ENCODE data around the gene GNAT1. TPM values are rescaled to one million over a fixed set of nuclear protein-coding genes. Genes with fewer than 3 reads are reported as not detected.

The GNAT1 gene
- total and polyA plus RNA-seq, 2 experiments from 2014 or later: not detected

DNA sequence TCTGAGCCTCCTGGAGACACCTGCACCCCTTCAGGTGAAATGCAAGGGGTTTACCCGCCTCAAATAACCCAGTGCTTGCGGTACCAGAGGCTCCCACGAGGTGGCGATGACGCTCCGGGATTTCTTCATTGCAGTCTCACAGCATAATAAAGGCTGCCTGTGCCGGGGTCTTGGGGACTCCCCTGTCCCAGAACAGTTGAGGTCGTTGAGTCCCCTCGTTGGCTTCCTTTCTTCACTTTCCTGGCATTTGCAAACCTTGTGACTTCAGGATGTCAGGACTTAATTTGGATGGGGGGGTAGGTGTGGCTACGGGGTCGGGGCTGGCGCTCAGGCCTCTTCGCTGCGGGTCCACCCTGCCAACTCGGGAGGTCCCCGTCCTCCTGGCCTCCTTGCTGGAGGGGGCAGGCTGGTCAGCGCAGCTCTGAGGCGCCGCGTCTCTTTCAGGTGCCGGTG, 1.3 kb downstream of the GNAT1 start:
- Histone ChIP-seq H3K27me3 (replicated peaks; ENCODE audit: insufficient read depth) (peaks cover 22% of the 10 kb centered on the region), H3K4me3 (no peak overlapping the region), H3K9me2 (ENCODE audit: insufficient read depth) (no peaks in the 10 kb centered on the region), H3K9me3 (ENCODE audit: low read depth) (no peaks in the 10 kb centered on the region), H2AFZ (no peak overlapping the region), H3K4me2 (ENCODE audit: unreplicated experiment) (no peak overlapping the region), H3F3A (ENCODE audit: insufficient read depth) (no peaks in the 10 kb centered on the region), H3K9ac (no peak overlapping the region), H3K36me3 (ENCODE audit: low read depth) (no peaks in the 10 kb centered on the region), H3K79me2 (ENCODE audit: insufficient read depth) (no peaks in the 10 kb centered on the region), H4K20me1 (ENCODE audit: insufficient read depth) (no peaks in the 10 kb centered on the region), H3K27ac (no peak overlapping the region), H3K4me1 (ENCODE audit: insufficient read depth) (no peaks in the 10 kb centered on the region)
- 1 to 2% methylated on average over 20 to 21 of the region's 21 CpGs for WGBS, 2 experiments (ENCODE audit: low coverage in 1 of 2, low lambda C conversion rate in 2 of 2, missing lambda C conversion rate in 2 of 2)
- in situ Hi-C loops (cut with MboI): no loop called here
- peak; percentile 55 for DNase-seq
- TF ChIP-seq EZH2 (IDR thresholded peaks at IDR 0.05; ENCODE audit: insufficient read depth, poor library complexity, severe bottlenecking): no peak
- no peak for TF ChIP-seq EZH2phosphoT487 (IDR thresholded peaks at IDR 0.05; ENCODE audit: insufficient read depth, low read depth)

DNA sequence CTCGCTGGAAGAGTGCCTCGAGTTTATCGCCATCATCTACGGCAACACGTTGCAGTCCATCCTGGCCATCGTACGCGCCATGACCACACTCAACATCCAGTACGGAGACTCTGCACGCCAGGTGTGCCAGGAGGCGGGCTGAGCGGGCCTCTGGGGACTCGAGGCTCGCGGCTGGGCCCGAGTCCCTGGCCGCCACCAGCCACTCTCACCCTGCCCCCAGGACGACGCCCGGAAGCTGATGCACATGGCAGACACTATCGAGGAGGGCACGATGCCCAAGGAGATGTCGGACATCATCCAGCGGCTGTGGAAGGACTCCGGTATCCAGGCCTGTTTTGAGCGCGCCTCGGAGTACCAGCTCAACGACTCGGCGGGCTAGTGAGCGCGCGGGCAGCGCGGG, 1.9 kb downstream of the GNAT1 start:
- H3K9ac ChIP-seq: no peak overlapping the region
- H3K27ac ChIP-seq: no peak overlapping the region
- H2AFZ ChIP-seq: no peak overlapping the region
- H3K9me3 ChIP-seq (ENCODE audit: low read depth): no peaks in the 10 kb centered on the region
- 9 to 10% methylated on average over 28 to 31 of the region's 36 CpGs for WGBS, 2 experiments (ENCODE audit: low coverage in 1 of 2, low lambda C conversion rate in 2 of 2, missing lambda C conversion rate in 2 of 2)
- H3K9me2 ChIP-seq (ENCODE audit: insufficient read depth): no peaks in the 10 kb centered on the region
- peaks cover 26% of the 10 kb centered on the region for H3K27me3 ChIP-seq (replicated peaks; ENCODE audit: insufficient read depth)
- TF ChIP-seq EZH2phosphoT487 (IDR thresholded peaks at IDR 0.05; ENCODE audit: insufficient read depth, low read depth) (no peak), EZH2 (IDR thresholded peaks at IDR 0.05; ENCODE audit: insufficient read depth, poor library complexity, severe bottlenecking) (no peak)
- no peaks in the 10 kb centered on the region for H3K36me3 ChIP-seq (ENCODE audit: low read depth)
- H3K4me2 ChIP-seq (ENCODE audit: unreplicated experiment): no peak overlapping the region
- H3K4me1 ChIP-seq (ENCODE audit: insufficient read depth): no peaks in the 10 kb centered on the region
- no peaks in the 10 kb centered on the region for H3F3A ChIP-seq (ENCODE audit: insufficient read depth)
- H3K79me2 ChIP-seq (ENCODE audit: insufficient read depth): no peaks in the 10 kb centered on the region
- peak; percentile 28 for DNase-seq
- no peaks in the 10 kb centered on the region for H4K20me1 ChIP-seq (ENCODE audit: insufficient read depth)
- H3K4me3 ChIP-seq: no peak overlapping the region
- in situ Hi-C loops (cut with MboI): no loop called here

DNA sequence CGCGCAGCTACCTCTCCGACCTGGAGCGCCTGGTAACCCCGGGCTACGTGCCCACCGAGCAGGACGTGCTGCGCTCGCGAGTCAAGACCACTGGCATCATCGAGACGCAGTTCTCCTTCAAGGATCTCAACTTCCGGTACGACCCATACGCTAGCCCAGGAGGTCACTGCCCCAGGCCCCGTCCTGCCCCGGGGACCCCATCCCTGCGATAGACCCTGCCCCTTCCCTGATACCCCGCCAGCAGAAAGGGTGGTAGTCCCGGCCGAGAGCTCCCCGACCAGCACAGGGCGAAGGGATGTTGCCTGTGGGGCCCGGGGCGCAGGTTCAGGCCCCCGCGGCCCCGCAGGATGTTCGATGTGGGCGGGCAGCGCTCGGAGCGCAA, 2.3 kb downstream of the GNAT1 start:
- H4K20me1 ChIP-seq (ENCODE audit: insufficient read depth): no peaks in the 10 kb centered on the region
- in situ Hi-C loops (cut with MboI): no loop called here
- H3K4me1 ChIP-seq (ENCODE audit: insufficient read depth): no peaks in the 10 kb centered on the region
- no peak overlapping the region for H2AFZ ChIP-seq
- H3K79me2 ChIP-seq (ENCODE audit: insufficient read depth): no peaks in the 10 kb centered on the region
- H3K36me3 ChIP-seq (ENCODE audit: low read depth): no peaks in the 10 kb centered on the region
- DNase-seq: no peak
- no peaks in the 10 kb centered on the region for H3K9me3 ChIP-seq (ENCODE audit: low read depth)
- H3K4me2 ChIP-seq (ENCODE audit: unreplicated experiment): no peak overlapping the region
- WGBS, 2 experiments (ENCODE audit: low coverage in 1 of 2, low lambda C conversion rate in 2 of 2, missing lambda C conversion rate in 2 of 2): 10 to 14% methylated on average over 21 to 32 of the region's 34 CpGs
- no peaks in the 10 kb centered on the region for H3F3A ChIP-seq (ENCODE audit: insufficient read depth)
- H3K4me3 ChIP-seq: no peak overlapping the region
- no peaks in the 10 kb centered on the region for H3K9me2 ChIP-seq (ENCODE audit: insufficient read depth)
- no peak overlapping the region for H3K9ac ChIP-seq
- TF ChIP-seq EZH2phosphoT487 (IDR thresholded peaks at IDR 0.05; ENCODE audit: insufficient read depth, low read depth) (no peak), EZH2 (IDR thresholded peaks at IDR 0.05; ENCODE audit: insufficient read depth, poor library complexity, severe bottlenecking) (peak; percentile 35)
- no peak overlapping the region for H3K27ac ChIP-seq
- peaks cover 31% of the 10 kb centered on the region for H3K27me3 ChIP-seq (replicated peaks; ENCODE audit: insufficient read depth)

DNA sequence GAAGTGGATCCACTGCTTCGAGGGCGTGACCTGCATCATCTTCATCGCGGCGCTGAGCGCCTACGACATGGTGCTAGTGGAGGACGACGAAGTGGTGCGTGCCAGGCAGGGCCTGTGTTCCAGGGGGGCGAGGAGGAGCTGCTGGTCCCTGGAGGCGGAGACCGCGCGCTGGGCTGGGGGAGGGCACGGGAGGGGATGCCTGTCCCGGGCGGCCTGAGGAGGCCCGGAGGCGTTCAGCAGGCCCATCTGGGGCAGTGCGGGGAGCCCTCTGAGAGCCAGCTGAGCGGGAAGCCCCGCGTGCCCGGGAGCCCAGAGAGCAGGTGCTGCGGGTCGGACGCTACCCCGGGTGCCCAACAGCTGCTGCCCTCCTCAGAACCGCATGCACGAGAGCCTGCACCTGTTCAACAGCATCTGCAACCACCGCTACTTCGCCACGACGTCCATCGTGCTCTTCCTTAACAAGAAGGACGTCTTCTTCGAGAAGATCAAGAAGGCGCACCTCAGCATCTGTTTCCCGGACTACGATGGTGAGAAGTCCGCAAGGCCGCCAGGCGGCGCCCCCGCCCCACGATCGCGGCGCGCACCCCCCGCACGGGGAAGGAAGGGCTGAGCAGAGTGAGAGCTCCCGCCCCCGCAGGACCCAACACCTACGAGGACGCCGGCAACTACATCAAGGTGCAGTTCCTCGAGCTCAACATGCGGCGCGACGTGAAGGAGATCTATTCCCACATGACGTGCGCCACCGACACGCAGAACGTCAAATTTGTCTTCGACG, 2.9 kb downstream of the GNAT1 start:
- H3K4me3 ChIP-seq: peak overlapping the region; percentile 16; the same call in 1 of the 2 replicates
- DNase-seq: peak; percentile 77
- no peaks in the 10 kb centered on the region for H3K36me3 ChIP-seq (ENCODE audit: low read depth)
- H3K9me2 ChIP-seq (ENCODE audit: insufficient read depth): no peaks in the 10 kb centered on the region
- H2AFZ ChIP-seq: peak overlapping the region; percentile 50
- H3F3A ChIP-seq (ENCODE audit: insufficient read depth): no peaks in the 10 kb centered on the region
- in situ Hi-C loops (cut with MboI): no loop called here
- peaks cover 36% of the 10 kb centered on the region for H3K27me3 ChIP-seq (replicated peaks; ENCODE audit: insufficient read depth)
- no peak overlapping the region for H3K27ac ChIP-seq
- peak overlapping the region; percentile 30 for H3K4me2 ChIP-seq (ENCODE audit: unreplicated experiment)
- H3K9me3 ChIP-seq (ENCODE audit: low read depth): no peaks in the 10 kb centered on the region
- no peaks in the 10 kb centered on the region for H3K4me1 ChIP-seq (ENCODE audit: insufficient read depth)
- TF ChIP-seq EZH2 (IDR thresholded peaks at IDR 0.05; ENCODE audit: insufficient read depth, poor library complexity, severe bottlenecking) (peak; percentile 15), EZH2phosphoT487 (IDR thresholded peaks at IDR 0.05; ENCODE audit: insufficient read depth, low read depth) (no peak)
- no peak overlapping the region for H3K9ac ChIP-seq
- 3 to 5% methylated on average over 40 to 66 of the region's 70 CpGs for WGBS, 2 experiments (ENCODE audit: low coverage in 1 of 2, low lambda C conversion rate in 2 of 2, missing lambda C conversion rate in 2 of 2)
- no peaks in the 10 kb centered on the region for H4K20me1 ChIP-seq (ENCODE audit: insufficient read depth)
- no peaks in the 10 kb centered on the region for H3K79me2 ChIP-seq (ENCODE audit: insufficient read depth)
